Pancreas (tissue), 10 donors: ENCODE data around the gene RBM23. TPM values are rescaled to one million over a fixed set of nuclear protein-coding genes. Genes with fewer than 3 reads are reported as not detected.

Experiments
- ATAC-seq, 4 donors: fragments of 200-7000 bp; cut with Tn5 transposase; one replicate each; pipeline versions ENCODE4 v1.8.0 to v1.9.1; 2020; ENCODE audit warnings: mild to moderate bottlenecking in 4 of 4, moderate library complexity in 4 of 4
- DNase-seq, 6 donors: peaks; one replicate each; pipeline ENCODE4 v3.0.0-alpha.2; 2020
- FAIRE-seq: peaks from 2 replicates; lab custom pipeline; 2012; peaks lifted over from hg19 to GRCh38; lab: Jason Lieb, UNC
- H3K27ac ChIP-seq, 4 donors: fragments of 200-600 bp; sonication (generic); 1 replicate in 3 of 4; 2 replicates in 1 of 4; pipeline versions ENCODE4 v1.5.0 to v1.8.0; 2020
- H3K27me3 ChIP-seq, 4 donors: fragments of 200-600 bp; one replicate each; pipeline ENCODE4 v1.8.0; 2021
- H3K36me3 ChIP-seq, 3 donors: fragments of 200-600 bp; sonication (generic) in 1 of 3; one replicate each; pipeline versions ENCODE4 v1.5.0 to v1.8.0; 2020 to 2021
- H3K4me1 ChIP-seq, 3 donors: fragments of 200-600 bp; one replicate each; pipeline ENCODE4 v1.8.0; 2021
- H3K4me3 ChIP-seq, 4 donors: fragments of 200-600 bp; sonication (generic) in 2 of 4; one replicate each; pipeline versions ENCODE4 v1.5.0 to v1.8.0; 2020 to 2021
- H3K9me3 ChIP-seq, 4 donors: fragments of 200-600 bp; one replicate each; pipeline ENCODE4 v1.8.0; 2021
- CTCF ChIP-seq, 4 donors: fragments of 200-600 bp; sonication (generic) in 3 of 4; IDR thresholded peaks; one replicate each; pipeline versions ENCODE4 v1.5.0 to v1.8.0; 2021; ENCODE audit warnings: antibody characterized with exemption in 4 of 4
- WGBS, 2 donors: extraction: QIAGEN DNeasy Blood & Tissue Kit; methylation state at CpG; one replicate each; pipeline ENCODE4 v1.1.7; 2013; 5-methylcytosine and 5-hydroxymethylcytosine counted together
- intact Hi-C, 3 donors: fragments of 100-400 bp; cut with DNase I; formaldehyde crosslinking; loops; one replicate each; pipeline versions ENCODE4 v1.11.1 to v1.14.2; 2022
- polyA plus RNA-seq, 2 donors: library from polyadenylated mRNA; stranded (reverse); fragments of 200-250 nt; gene quantifications; one replicate each; pipeline ENCODE4 v1.2.3, GENCODE V29; 2013
- total RNA-seq, 6 donors: library from RNA; stranded (reverse); fragmentation: NEBNext Ultra II Directional in 4 of 6; extraction: Animal tissue kit (Norgen Biotek cat#: 25700) in 4 of 6; gene quantifications; one replicate each; pipeline versions ENCODE4 v1.2.1 to v1.2.4, GENCODE V29; 2021 to 2023
- donor health status: healthy with polysubstance abuse.
- donor health status: DM: no; HTN: no; CAD: no; lungs with moderate emphysema.
- donor health status: DM: no; HTN: no; CAD: no.
- donor health status: control.
- donor health status: control.
- donor health status: Bipolar disorder and iron deficiency.
- donor health status: DM: yes; HTN: yes; CAD: no.
- donor health status: DM: no; HTN: no; CAD: no.
- donor health status: DM: no; HTN: no; CAD: no.
- donor health status: DM: yes; HTN: yes; CAD: no.

The RBM23 gene
- total and polyA plus RNA-seq, 8 donors: 20.9 to 58.6 (median 31.2) TPM

GRCh38 chr14:22908601-22909000 is 10.3 kb downstream of the RBM23 start:
- Histone ChIP-seq H3K9me3 (no peaks in the 10 kb centered on the region), H3K4me3 (no peak overlapping the region), H3K36me3 (peaks cover 5 to 54% (median 31%) of the 10 kb centered on the region in 3 donors), H3K27ac (no peak overlapping the region), H3K4me1 (peaks cover 0 to 7% (median 4%) of the 10 kb centered on the region in 3 donors), H3K27me3 (no peaks in the 10 kb centered on the region)
- no peak for DNase-seq
- ATAC-seq: no peak
- TF ChIP-seq CTCF (IDR thresholded peaks at IDR 0.05): no peak
- intact Hi-C loops: no loop called here
- no peak for FAIRE-seq
- WGBS, 2 donors: 92% methylated on average over 8 of the region's 8 CpGs

- FAIRE-seq (no peak), ATAC-seq (no peak), DNase-seq (no peak)
- intact Hi-C loops: no loop called here
- 86 to 89% methylated on average over 3 of the region's 3 CpGs for WGBS, 2 donors
- H3K9me3 ChIP-seq: no peaks in the 10 kb centered on the region
- peaks cover 0 to 12% (median 9%) of the 10 kb centered on the region in 3 donors for H3K4me1 ChIP-seq
- no peaks in the 10 kb centered on the region for H3K27me3 ChIP-seq
- no peak overlapping the region for H3K27ac ChIP-seq
- TF ChIP-seq CTCF (IDR thresholded peaks at IDR 0.05): no peak
- H3K36me3 ChIP-seq: peaks cover 5 to 61% (median 31%) of the 10 kb centered on the region in 3 donors
- no peak overlapping the region for H3K4me3 ChIP-seq
These were observed 11.5 kb downstream of the RBM23 start for GRCh38 chr14:22907429-22907828.

GRCh38 chr14:22906073-22906472 is 12.9 kb downstream of the RBM23 start:
- no peak overlapping the region for H3K27ac ChIP-seq
- intact Hi-C loops: no loop called here
- TF ChIP-seq CTCF (IDR thresholded peaks at IDR 0.05): no peak
- peaks cover 5 to 75% (median 41%) of the 10 kb centered on the region in 3 donors for H3K36me3 ChIP-seq
- FAIRE-seq (no peak), DNase-seq (no peak), ATAC-seq (no peak)
- H3K9me3 ChIP-seq: no peaks in the 10 kb centered on the region
- WGBS, 2 donors: 96 to 97% methylated on average over 20 of the region's 20 CpGs
- no peak overlapping the region for H3K4me3 ChIP-seq
- H3K27me3 ChIP-seq: no peaks in the 10 kb centered on the region
- peaks cover 0 to 12% (median 9%) of the 10 kb centered on the region in 3 donors for H3K4me1 ChIP-seq

GRCh38 chr14:22905627-22906026 is 13.3 kb downstream of the RBM23 start:
- WGBS, 2 donors: 90 to 91% methylated on average over 4 of the region's 4 CpGs
- no peaks in the 10 kb centered on the region for H3K9me3 ChIP-seq
- TF ChIP-seq CTCF (IDR thresholded peaks at IDR 0.05): no peak
- H3K36me3 ChIP-seq: peaks cover 5 to 76% (median 45%) of the 10 kb centered on the region in 3 donors
- peaks cover 0 to 12% (median 9%) of the 10 kb centered on the region in 3 donors for H3K4me1 ChIP-seq
- FAIRE-seq: no peak
- no peak for ATAC-seq
- intact Hi-C loops: no loop called here
- no peak for DNase-seq
- H3K27ac ChIP-seq: no peak overlapping the region
- H3K27me3 ChIP-seq: no peaks in the 10 kb centered on the region
- no peak overlapping the region for H3K4me3 ChIP-seq

- FAIRE-seq (no peak), DNase-seq (no peak), ATAC-seq (no peak)
- H3K36me3 ChIP-seq: peaks cover 5 to 66% (median 45%) of the 10 kb centered on the region in 3 donors
- no peaks in the 10 kb centered on the region for H3K9me3 ChIP-seq
- intact Hi-C loops: no loop called here
- peak overlapping the region in 2 of 4 donors; percentile 1 to 27 for H3K27ac ChIP-seq
- 16 to 21% methylated on average over 2 of the region's 2 CpGs for WGBS, 2 donors
- H3K27me3 ChIP-seq: no peaks in the 10 kb centered on the region
- no peak overlapping the region for H3K4me3 ChIP-seq
- no peak for TF ChIP-seq CTCF (IDR thresholded peaks at IDR 0.05)
- peaks cover 0 to 12% (median 9%) of the 10 kb centered on the region in 3 donors for H3K4me1 ChIP-seq
These were observed 15.2 kb downstream of the RBM23 start for GRCh38 chr14:22903742-22904087.
